Right lobe of liver (tissue), 4 donors: ENCODE measurements around the gene CD300C.

Experiments
- POLR2A ChIP-seq: fragments of 450-650 bp; IDR thresholded peaks from one replicate; pipeline ENCODE4 v1.6.1; 2017; ENCODE audit warnings: antibody characterized with exemption, mild to moderate bottlenecking
- TF ChIP-seq, protein P1 (sequence below), 4 donors: fragments of 200-600 bp in 3 of 4; fragments of 450-650 bp in 1 of 4; IDR thresholded peaks; one replicate each; pipeline versions ENCODE4 v1.5.1 to v1.8.0; 2016 to 2022; ENCODE audit warnings: antibody characterized with exemption in 4 of 4, mild to moderate bottlenecking in 2 of 4
- donor health status: DM: no; HTN: no; CAD: no.
- donor health status: DM: no; HTN: no; CAD: no.
- donor health status: DM: no; HTN: yes; CAD: no.

DNA sequence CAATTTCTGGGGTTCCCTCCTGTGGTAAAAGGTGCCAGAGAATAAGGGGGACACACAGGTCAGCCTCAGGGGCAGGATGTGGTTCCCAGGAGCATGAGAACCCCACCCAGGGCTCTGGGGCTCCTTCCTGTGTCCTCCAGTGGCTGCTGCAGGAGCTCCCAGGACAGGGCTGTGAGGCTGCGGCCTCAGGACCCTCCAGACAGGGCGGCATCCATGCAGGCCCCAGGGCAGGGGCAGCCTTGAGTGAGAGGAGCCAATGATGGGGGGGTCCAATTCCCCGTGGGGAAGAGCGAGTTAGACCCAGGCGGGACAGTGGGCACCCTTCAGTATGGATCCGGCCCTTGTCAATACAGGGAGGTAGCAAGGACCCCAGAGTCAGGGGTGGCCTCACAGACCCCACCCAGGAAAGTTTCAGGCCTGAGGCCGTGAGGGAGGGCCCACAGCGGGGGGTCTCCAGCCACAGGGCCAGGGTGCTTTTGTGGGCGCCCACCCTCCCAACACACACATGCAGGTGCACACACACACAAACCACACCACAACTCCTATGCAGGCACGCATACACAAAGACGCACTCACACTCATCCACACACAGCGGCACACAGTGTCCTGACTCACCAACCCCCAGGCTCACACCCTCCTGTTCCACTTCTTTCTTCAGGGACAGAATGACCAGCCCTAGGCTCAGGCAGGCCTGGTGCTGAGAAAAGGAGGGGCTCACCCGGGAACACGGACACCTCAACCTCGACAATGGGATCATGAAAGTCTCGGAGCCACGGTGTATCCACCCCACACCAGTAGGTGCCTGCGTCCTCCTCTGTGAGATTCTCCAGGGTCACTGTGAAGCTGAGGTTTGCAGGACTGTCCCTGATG is 1.8 kb downstream of the CD300C start:
- no peak for TF ChIP-seq POLR2A
- TF ChIP-seq, protein P1, sequence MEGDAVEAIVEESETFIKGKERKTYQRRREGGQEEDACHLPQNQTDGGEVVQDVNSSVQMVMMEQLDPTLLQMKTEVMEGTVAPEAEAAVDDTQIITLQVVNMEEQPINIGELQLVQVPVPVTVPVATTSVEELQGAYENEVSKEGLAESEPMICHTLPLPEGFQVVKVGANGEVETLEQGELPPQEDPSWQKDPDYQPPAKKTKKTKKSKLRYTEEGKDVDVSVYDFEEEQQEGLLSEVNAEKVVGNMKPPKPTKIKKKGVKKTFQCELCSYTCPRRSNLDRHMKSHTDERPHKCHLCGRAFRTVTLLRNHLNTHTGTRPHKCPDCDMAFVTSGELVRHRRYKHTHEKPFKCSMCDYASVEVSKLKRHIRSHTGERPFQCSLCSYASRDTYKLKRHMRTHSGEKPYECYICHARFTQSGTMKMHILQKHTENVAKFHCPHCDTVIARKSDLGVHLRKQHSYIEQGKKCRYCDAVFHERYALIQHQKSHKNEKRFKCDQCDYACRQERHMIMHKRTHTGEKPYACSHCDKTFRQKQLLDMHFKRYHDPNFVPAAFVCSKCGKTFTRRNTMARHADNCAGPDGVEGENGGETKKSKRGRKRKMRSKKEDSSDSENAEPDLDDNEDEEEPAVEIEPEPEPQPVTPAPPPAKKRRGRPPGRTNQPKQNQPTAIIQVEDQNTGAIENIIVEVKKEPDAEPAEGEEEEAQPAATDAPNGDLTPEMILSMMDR (IDR thresholded peaks at IDR 0.05) = no peak
